GM19463 (cell line): ENCODE measurements around the gene ADSS1.

Experiments used
- ATAC-seq: cut with Tn5 transposase; IDR thresholded peaks from one replicate; pipeline ENCODE4 v1.9.1; 2021; ENCODE audit warnings: mild to moderate bottlenecking, moderate library complexity; ENCODE audit not compliant: unreplicated experiment

ADSS1 gene

DNA sequence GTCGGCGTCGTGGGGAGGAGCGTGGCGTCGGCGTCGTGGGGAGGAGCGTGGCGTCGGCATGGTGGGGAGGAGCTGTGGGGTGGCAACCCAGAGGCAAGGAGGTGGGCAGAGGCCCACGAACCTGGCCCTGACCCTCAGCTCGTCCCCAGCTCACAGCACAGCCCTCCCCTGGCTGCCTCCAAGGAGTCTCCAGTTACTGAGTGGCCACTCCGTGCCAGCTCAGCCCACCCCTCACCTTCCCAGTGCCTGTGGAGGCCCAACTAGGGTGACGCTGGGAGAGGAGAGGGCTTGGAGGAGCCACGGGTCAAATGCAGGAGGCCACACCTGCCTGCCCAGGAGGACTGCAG lies 5.8 kb downstream of the ADSS1 start:
- ATAC-seq = no peak

DNA sequence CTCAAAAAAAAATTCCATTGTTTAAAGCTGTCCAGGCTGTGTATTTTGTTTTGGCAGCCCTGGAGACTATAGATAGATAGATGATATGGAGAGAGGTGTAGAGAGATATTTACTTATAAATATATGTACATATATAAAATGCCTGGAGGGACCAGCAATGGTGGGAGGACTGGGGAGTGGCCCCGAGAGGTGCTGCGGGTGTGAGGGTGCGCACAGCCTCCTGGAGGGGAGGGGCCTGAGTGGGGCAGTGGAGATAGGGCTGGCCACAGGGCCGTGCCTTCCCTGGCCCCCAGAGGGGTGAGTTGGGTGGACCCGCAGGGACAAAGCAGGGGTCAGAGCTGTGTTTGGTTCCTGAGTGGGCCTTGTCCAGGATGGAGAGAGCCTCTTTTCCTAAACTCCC lies 6.5 kb downstream of the ADSS1 start:
- no peak for ATAC-seq

DNA sequence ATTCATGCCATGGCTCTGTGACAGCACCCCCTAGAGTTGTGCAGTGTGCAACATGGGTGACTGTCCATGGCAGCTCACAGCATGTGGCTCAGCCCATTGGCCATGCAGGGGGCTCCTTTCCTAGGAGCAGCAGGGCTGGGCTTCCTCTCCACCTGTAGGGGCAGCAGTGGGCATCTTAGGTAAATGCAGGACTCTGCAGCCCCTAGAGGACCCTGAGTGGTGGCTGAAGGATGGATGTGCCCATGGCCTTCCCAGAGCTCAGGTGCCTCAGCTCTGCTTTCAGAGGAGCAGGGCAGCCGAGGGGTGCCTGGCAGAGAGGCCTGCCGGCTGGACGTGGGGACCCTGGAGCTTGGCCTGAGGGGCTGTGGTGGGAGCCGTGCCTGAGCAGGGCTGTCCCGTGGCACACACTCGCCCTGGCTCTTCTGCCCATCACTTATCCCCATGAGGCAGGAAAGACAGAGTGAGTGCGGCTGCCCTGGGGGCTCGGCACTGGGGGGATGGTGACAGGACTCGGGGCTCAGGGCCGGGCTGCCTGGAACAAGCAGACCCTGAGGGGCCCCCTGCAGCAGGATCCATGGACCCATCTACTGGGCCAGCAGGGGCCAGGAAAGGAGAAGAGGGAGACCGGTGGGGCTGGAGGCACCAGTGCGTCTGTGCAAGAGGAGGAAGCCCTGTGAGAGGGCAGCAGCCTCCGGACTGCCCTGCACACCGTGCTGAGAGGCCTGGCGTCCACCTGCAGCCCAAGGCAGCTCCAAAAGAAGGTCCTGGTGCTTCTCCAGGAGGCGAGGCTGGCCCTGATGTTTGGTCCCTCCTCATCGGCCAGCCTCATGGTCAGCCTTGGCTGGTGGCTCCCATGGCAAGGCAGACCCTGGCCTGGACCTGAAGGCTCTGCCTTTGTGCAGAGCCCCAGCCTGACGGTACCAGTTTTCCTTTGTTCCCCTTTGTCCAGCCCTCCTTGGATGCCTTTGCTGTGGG lies 7.6 kb downstream of the ADSS1 start:
- no peak for ATAC-seq

DNA sequence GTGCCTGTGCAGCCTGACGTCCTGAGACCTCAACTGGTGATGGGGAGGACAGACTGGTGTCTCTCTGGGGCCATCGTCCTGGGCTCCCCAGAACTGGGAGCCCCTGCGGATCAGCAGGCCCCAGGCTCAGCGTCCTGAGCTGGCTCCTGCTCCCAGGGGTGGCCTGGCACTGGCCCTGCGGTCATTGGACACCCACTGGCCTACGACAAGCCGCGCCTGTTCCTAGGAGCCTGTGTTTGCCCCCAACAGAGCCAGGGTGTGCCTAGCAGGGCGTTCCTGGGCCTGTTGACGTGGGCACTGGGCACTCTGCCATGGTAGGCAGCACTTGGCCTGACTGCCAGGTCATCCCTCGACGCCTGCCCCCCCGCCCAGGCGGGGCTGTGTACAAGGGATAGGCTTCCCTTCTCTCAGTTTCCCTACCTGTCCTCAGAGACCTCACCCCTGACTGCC lies 8.4 kb downstream of the ADSS1 start:
- ATAC-seq = no peak

DNA sequence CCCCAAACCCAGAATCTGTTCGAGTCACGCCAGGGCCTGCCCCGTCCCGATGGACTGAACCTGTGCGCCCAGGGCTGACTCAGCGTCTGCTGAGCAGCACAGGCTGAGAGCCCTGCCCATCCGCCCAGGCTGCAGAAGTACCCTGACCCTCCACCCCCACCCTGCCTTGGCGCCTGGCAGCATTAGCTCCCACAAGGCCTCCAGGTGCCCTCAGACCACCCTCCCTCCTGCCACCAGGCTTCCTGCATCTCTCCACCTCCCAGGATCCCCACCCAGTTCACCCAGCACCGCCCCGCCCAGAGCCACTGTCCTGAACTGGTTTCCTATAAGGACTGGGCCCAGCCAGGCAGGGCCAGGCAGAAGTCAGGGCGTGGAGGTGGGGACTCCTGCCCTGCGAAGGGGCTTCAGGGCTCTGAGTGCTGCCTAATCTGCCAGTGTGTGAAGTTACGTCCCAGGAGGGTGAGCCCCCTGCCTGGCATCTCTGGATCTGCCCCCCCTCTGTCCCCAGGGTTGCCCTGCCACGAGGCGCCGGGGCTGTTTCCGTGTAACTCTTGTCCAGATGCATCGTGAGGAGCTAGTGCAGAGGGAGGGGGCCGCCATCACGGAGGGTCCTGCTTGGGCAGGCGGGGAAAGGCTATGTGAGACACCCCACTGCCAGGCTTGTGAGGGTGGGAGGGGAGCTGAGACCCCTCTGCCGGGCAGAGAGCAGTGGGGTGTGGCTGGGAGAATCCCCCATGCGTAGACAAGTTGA lies 9.1 kb downstream of the ADSS1 start:
- ATAC-seq = no peak

DNA sequence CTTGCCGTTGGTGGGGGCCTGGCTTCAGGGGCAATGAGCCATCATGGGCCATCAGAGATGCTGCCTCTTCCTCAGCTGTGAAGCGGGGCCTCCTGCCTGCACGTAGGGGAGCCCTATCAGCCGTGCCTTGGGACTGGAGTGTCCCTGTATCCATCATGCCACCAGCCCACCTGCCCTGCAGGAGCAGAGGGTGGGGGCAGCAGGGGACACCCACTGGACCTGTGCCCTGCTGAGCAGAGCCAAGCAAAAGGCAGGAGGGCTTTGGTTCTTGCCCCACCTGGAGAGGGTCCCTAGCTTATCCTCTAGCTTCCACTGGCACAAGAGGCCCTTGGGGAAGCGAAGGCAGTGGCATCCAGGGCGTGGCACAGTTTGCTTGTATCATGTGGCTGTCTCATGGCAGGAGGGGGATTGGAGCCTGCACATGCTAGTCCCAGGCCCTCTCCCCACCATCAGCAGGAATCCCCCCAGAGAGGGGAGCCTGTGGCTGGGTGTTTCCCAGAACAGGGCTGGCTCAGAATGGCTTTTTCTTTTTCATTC lies 10.1 kb downstream of the ADSS1 start:
- ATAC-seq = no peak

DNA sequence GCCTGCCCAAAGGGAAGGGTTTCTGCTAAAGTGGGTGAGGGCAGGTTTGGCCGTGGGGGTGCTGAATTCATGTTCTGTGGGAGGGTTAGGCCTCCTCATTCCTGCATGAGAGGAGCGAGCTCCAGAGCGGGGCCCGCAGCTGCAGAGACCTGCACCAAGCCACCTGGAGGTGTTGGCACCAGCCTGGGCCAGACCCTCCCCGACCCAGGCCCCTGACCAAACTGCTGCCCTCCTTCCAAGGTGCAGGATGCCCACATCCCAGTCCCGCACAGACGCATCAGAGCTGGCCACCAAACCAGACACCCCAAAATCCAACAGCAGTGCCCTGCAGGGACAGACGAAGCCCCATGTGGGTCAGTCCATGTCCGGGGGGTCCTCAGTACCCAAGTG lies 10.6 kb downstream of the ADSS1 start:
- no peak for ATAC-seq

DNA sequence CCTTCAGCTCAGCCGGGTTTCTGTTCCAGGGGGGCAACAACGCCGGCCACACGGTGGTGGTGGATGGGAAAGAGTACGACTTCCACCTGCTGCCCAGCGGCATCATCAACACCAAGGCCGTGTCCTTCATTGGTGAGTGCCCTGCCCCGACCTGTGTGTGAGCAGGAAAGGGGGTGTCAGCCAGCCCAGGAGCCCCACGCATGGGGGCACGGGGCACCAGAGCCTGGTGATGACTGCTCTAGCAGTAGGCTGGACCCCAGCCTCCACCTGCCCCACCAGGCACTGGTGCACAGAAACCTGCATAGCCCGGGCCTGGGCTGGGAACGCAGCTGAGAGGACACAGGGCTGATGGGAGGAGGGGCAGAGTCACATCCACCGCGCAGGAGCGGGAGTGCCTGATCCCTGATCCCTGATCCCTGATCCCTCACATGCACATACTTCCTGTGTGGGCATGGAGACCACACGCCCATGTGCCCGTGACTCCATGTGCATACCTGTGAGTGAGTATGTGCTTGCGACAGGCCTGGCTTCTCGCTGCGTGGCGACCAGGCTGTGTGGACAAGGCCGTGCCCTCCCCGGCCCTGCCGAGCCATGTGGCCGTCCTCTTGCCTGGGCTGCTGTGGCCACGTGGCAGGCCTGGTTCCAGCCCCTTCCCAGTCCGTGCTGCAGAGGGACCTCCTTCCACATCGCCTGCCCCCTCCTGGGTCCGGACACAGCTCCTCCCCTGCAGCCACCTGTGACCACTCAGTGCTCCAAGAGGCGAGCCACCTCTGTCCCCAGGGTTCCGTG lies 11.2 kb downstream of the ADSS1 start:
- no peak for ATAC-seq

DNA sequence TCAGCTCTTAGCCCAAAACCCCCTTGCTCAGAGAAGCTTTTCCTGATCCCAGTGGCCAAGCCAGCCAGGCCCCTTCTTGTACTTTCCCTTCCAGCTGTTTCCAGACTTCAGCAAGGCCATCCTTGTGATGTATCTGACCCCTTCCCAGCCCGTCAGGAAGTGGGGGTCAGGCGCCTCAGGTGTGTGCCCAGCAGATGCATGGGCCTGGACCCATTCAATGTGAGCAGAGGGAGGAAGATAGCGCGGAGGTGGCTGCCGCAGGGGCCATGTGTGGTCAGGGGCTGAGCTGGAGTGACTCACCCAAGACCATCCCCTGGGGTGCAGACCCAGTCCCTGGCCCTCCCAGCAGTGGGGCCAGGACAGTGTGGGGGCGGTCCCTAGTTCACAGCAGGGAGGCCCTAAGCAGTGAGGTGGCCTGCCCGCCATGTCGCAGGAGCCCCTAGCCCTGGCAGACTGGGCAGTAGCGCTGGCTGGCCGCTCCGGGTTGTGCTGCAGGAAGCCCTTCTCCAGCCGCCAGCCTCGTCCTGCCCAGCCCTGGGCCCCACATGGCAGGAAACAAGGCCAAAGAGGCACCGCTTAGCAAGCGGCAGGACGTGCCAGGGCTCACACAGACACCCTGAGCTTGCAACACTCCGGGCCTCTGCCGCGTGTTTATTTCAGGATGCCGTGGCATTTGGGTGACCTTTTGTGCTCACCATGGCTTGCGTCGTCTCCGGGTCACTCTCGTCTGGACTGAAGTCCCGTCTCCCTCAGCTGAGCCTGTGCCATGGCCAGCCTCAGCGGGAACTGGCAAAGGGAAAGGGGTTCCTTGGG lies 12.0 kb downstream of the ADSS1 start:
- ATAC-seq = no peak

DNA sequence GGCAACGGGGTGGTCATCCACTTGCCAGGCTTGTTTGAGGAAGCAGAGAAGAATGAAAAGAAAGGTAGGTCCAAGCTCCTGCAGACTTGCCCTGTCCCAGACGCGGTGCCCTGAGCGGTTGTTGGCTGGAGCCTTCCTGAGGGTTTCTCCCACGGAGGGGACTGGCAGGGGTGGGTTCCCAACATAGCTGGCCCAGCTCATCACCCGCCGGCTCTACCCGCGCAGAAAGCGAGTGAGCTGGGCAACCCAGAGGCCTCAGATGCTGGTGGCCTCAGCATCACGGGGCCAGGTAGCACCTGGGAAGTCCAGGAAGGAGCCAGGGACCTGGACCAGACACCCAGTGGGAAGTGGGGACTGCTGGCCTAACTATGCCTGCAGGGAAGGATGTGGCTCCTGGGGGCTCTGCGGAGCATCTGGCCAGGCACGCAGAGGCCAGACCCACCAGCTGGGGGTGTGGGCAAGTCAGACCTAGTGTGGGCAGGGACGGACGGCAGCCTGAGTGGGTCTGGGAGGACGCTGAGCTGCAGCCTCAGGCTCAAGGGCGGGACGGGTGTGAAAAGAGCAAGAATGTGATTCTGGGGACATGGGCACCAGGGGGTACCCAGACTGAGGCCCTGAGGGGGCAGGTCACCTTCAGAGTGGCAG lies 14.5 kb downstream of the ADSS1 start:
- no peak for ATAC-seq

DNA sequence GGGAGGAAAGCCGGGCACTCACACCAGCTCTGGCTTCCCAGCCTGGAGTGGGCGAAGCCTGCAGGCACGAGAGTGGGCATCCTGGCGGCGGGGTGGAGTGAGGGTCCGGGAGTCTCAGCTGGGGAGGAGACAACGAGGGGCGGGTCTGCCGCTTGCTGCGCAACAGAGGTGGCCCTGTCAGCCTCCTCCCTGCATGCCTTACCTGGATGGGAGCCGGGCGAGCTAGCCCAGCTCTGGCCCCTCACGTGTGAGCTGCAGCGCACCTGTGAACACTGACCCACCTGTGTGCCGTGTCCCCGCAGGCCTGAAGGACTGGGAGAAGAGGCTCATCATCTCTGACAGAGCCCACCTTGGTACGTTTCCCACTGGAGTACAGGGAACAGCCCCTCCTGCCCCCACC lies 15.0 kb downstream of the ADSS1 start:
- ATAC-seq = no peak

DNA sequence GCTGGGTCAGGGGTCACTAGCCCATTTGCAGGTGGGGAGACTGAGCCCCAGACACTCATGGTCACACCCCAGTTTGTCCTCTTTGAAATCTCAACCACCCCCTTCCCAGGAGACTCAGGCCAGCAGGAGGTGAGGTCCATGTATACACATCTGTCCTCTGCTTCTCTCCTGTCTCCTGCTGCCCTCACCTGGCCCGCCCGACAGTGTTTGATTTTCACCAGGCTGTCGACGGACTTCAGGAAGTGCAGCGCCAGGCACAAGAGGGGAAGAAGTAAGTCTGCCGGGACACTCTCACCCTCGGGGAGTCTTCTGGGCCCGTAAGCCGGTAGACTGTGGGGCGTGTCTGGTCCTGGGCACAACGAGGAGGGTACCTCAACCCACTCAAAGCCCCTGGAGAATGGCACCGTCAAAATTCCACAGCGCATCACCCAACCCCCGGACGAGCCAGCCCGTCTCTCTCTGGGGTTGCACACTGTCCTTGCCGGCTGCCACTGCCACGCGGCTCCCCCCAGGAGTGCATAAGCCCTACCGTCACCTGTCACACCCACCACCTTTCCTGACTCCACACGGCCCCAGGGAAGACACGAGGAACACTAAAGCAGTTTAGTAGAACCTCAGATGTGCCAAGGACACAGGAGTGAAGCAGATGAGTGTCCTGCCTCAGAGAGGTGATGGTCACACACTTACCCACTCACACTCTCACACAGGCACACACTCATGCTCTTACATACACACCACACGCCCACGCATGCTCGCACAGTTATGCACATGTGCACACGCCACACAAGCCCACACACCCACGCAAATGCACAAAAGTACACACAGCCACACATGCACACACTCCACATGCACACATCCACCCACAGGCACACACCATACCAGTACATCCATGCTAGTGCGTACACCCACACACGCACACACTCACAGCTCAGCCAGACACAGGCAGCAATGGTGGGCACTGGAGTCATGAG lies 15.8 kb downstream of the ADSS1 start:
- ATAC-seq = no peak

DNA sequence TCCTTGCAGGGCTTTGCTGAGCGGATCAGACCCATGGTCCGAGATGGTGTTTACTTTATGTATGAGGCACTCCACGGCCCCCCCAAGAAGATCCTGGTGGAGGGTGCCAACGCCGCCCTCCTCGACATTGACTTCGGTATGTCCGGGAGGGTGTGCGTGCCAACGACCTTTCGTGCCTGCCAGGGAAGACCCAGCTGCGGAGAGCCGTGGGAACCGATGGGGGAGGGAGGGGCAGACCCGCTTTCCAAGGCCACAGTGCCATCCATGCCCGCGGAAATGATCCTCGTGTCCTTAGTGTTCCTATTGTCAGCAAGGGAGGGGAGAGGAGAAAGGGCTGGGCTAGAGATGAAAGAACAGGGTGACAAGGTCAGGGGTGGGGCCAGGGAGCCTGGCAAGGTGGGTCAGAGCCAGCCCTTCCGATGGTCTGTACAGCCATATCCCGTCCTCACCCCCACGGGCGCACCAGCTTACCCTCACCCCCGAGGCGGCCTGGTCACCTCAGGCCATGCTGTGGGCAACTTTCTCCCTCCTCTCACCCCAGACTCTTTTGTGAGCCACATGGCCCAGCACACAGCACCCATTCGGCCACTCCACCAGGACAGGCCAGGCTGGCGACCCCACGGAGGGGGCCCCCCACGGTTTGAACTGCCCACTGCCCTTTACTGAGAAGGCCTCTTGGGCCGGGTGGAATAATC lies 17.2 kb downstream of the ADSS1 start:
- no peak for ATAC-seq

DNA sequence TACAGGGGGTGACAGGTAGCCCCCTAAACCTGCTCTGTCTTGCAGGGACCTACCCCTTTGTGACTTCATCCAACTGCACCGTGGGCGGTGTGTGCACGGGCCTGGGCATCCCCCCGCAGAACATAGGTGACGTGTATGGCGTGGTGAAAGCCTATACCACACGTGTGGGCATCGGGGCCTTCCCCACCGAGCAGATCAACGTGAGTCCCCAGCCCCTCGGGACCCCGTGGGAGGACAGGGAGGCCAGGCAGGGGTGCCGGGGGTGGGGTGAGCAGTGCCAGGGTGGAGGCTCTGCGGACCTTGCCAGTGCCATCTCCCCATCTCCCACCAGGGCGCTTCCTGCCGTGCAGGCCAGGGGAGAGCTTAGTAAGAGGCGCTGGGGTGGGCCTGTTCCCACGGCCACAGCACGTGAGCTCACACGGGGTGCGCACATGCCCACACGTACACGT lies 17.8 kb downstream of the ADSS1 start:
- no peak for ATAC-seq

DNA sequence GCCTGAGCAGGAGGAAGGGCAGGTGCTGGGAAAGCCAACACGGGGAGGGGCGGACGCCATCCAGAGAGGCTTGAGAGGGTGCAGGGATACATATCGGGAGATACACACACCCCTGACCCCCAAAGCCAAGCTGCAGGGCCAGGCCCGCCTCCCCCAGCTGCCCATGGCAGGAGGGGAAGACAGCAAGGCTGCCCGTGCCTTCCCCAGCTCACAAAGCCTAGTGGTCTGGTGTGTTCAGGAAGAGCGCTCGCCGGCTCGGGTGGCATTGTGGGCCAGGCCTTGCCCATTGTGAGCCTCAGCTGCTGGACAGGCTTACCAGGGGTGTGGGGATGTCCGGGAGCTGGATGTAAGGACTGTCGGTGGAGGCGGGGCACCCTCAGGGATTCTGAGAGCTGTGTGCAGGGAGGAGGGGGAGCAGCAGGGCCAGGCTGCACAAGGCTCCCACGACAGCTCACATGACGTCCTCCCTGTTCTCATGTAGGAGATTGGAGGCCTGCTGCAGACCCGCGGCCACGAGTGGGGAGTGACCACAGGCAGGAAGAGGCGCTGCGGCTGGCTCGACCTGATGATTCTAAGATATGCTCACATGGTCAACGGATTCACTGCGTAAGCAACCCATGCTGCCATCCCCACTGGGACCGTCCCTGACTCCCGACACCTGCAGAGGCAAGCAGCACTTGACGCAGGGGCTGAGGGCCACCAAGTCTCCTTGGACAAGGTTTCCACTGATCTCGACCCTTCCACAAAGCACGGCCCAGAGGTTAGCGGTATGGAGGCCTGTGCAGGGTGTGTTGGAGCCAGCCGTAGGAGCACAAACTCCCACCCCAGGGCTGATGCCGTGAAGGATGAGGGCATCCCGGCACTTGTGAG lies 18.8 kb downstream of the ADSS1 start:
- ATAC-seq = no peak

DNA sequence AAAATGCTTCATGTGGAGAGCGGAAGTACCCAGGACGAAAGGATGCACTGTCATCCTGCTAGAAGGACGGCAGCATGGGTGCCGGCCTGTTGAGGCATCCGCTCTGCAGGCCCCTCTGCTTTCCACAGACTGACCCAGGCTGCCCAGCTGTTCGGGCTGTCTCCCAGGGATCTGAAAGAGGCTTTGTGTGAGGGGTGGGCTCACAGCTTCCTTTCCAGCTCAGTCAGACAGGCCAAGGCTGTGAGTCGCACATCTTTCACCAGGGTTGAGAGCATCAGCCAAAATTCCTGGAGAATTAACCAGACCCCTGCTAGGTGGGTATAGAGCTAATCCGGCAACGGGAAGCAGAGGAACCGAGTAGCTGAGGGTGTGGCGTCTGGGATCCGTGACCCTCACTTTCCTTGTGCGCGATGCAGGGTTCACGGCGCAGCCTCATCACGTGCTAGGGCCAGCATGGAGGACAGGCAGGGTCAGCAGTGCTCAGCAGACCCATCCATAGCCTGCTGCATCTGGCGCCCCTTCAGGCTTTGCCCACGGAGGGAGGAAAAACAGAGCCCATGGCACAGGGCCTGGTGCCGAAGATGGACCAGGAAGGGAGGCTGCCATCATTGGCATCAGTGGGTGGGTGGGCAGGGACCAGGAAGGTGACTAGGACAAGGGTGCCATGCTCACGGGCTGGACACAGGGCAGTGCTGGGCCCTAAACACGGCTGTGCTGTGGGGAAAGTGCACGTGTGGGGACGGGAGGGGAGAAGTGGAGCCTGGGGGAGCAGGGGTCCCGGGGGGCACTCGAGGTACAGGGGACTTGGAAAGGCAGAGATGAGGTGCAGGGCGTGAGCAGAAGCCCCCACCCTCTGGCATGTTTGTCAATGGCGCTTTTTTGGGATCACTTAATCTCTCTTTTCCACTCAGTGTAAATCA lies 19.7 kb downstream of the ADSS1 start:
- no peak for ATAC-seq
